ENCODE data around the gene PAPSS1. TPM values are rescaled to one million over a fixed set of nuclear protein-coding genes. Genes with fewer than 3 reads are reported as not detected.

The PAPSS1 gene
- polyA plus RNA-seq, 2 of the 4 experiments (the other 2 are of a cell fraction): 47.3 to 52.5 TPM

DNA sequence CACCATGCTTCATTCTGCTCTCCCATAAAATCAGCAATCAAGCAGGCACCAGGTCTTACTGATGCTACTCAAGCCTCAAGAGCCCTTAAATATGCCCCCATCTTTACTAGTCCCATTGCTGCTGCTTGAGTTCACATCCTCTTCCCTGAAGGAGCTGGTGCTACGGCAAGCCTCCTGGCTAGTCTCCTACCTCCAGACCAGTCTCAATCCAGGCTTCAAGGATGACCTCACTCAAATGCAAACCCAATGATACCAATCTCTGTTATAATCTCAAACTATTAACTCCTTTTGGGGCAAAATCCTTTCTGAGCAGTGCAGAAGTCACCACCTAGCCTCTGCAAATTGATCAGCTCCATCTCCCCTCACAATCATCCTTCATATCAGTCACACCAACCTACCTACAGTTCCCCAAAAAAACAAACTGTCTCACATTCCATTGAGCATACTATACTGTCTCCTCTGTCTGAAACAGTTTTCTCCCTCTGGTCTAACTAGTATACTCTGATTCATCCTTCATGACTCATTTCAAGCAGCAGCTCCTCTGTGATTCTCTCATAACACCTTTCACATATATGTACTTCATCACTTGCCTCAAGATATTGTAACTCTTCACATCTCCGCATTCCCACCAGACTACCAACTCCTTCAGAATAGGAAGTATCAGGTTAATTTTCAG, 30.0 kb downstream of the PAPSS1 start:
- peak; percentile 34 to 48 for DNase-seq (ENCODE audit: low read depth in 1 of 2, low spot score in 1 of 2)
- Histone ChIP-seq H3K4me2 (peak overlapping the region; percentile 46), H3K4me3 (no peak overlapping the region), H3K9me3 (no peaks in the 10 kb centered on the region), H3K27ac (peak overlapping the region; percentile 42 to 69), H3K4me1 (peaks cover 19% of the 10 kb centered on the region)
- POLR2A ChIA-PET: interaction anchor here (1.0 kb wide), 1 partner anchor 30 kb away, joined by 4 read pairs; the partner anchor contains the start of gene PAPSS1
- ATAC-seq: peak; percentile 100
- no peak for FAIRE-seq
- no peak; the same call in 1 of the 2 replicates for TF ChIP-seq GATA3 (IDR thresholded peaks at IDR 0.05; ENCODE audit: borderline replicate concordance)
- TF ChIP-seq JUNB (IDR thresholded peaks at IDR 0.05): 0 out of 2 replicates have a peak, but pooled peaks have one; percentile 38
- TF ChIP-seq FOSL2 (IDR thresholded peaks at IDR 0.05): peak; percentile 48; the same call in 1 of the 2 replicates
- peak; percentile 85 for TF ChIP-seq FOSL2 (CRISPR knock-in tag; IDR thresholded peaks at IDR 0.05)
- CTCF ChIA-PET: interaction anchor here (0.8 kb wide), 1 partner anchor 55 kb away, joined by 3 read pairs; no protein-coding TSS in a partner anchor
- 27% methylated on average over 2 of the region's 2 CpGs for whole genome bisulfite sequencing (ENCODE audit: missing lambda C conversion rate)

GRCh38 chr4:107688421-107688820, 31.6 kb downstream of the PAPSS1 start:
- ChIA-PET CTCF (no interaction called here), POLR2A (no interaction called here)
- DNase-seq (ENCODE audit: low read depth in 1 of 2, low spot score in 1 of 2) (no peak), FAIRE-seq (no peak), ATAC-seq (no peak)
- no peak for TF ChIP-seq MAFK (IDR thresholded peaks at IDR 0.05; ENCODE audit: partially characterized antibody)
- no peak for TF ChIP-seq HOXA7 (CRISPR knock-in tag; IDR thresholded peaks at IDR 0.05)
- TF ChIP-seq EHF (CRISPR knock-in tag; IDR thresholded peaks at IDR 0.05): no peak
- TF ChIP-seq CTCF (IDR thresholded peaks at IDR 0.05): no peak
- TF ChIP-seq JUN (IDR thresholded peaks at IDR 0.05): no peak
- TF ChIP-seq ZNF302 (CRISPR knock-in tag; IDR thresholded peaks at IDR 0.05): no peak
- TF ChIP-seq FOSB (CRISPR knock-in tag; IDR thresholded peaks at IDR 0.05): no peak
- TF ChIP-seq KDM5A (IDR thresholded peaks at IDR 0.05): no peak
- Histone ChIP-seq H3K4me1 (peaks cover 33% of the 10 kb centered on the region), H3K4me2 (no peak overlapping the region), H3K27ac (no peak overlapping the region), H3K9me3 (no peaks in the 10 kb centered on the region), H3K4me3 (no peak overlapping the region)
- WGBS (ENCODE audit: missing lambda C conversion rate): 91% methylated on average over 1 of the region's 1 CpG

GRCh38 chr4:107685740-107686139, 34.3 kb downstream of the PAPSS1 start:
- WGBS (ENCODE audit: missing lambda C conversion rate): 13% methylated on average over 1 of the region's 1 CpG
- TF ChIP-seq RNF2 (IDR thresholded peaks at IDR 0.05; ENCODE audit: borderline replicate concordance, low read depth) (no peak), ZC3H11A (IDR thresholded peaks at IDR 0.05) (no peak), FOSB (CRISPR knock-in tag; IDR thresholded peaks at IDR 0.05) (no peak), USF2 (IDR thresholded peaks at IDR 0.05) (no peak), PBX3 (IDR thresholded peaks at IDR 0.05) (no peak), RFX5 (IDR thresholded peaks at IDR 0.05) (no peak), RAD21 (conservative IDR thresholded peaks at IDR 0.05 in 1 of 2, IDR thresholded peaks at IDR 0.05 in 1 of 2) (no peak), POLR2AphosphoS2 (conservative IDR thresholded peaks at IDR 0.05; ENCODE audit: low read length) (no peak), EHF (CRISPR knock-in tag; IDR thresholded peaks at IDR 0.05) (no peak), ZSCAN20 (CRISPR knock-in tag; IDR thresholded peaks at IDR 0.05) (no peak), CHD4 (IDR thresholded peaks at IDR 0.05; ENCODE audit: borderline replicate concordance) (no peak), ATOH8 (CRISPR knock-in tag; IDR thresholded peaks at IDR 0.05; ENCODE audit: low read depth) (no peak), NPAS2 (CRISPR knock-in tag; IDR thresholded peaks at IDR 0.05; ENCODE audit: borderline replicate concordance) (no peak)
- TF ChIP-seq, protein P1, sequence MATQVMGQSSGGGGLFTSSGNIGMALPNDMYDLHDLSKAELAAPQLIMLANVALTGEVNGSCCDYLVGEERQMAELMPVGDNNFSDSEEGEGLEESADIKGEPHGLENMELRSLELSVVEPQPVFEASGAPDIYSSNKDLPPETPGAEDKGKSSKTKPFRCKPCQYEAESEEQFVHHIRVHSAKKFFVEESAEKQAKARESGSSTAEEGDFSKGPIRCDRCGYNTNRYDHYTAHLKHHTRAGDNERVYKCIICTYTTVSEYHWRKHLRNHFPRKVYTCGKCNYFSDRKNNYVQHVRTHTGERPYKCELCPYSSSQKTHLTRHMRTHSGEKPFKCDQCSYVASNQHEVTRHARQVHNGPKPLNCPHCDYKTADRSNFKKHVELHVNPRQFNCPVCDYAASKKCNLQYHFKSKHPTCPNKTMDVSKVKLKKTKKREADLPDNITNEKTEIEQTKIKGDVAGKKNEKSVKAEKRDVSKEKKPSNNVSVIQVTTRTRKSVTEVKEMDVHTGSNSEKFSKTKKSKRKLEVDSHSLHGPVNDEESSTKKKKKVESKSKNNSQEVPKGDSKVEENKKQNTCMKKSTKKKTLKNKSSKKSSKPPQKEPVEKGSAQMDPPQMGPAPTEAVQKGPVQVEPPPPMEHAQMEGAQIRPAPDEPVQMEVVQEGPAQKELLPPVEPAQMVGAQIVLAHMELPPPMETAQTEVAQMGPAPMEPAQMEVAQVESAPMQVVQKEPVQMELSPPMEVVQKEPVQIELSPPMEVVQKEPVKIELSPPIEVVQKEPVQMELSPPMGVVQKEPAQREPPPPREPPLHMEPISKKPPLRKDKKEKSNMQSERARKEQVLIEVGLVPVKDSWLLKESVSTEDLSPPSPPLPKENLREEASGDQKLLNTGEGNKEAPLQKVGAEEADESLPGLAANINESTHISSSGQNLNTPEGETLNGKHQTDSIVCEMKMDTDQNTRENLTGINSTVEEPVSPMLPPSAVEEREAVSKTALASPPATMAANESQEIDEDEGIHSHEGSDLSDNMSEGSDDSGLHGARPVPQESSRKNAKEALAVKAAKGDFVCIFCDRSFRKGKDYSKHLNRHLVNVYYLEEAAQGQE (IDR thresholded peaks at IDR 0.05): no peak
- TF ChIP-seq, protein P2, sequence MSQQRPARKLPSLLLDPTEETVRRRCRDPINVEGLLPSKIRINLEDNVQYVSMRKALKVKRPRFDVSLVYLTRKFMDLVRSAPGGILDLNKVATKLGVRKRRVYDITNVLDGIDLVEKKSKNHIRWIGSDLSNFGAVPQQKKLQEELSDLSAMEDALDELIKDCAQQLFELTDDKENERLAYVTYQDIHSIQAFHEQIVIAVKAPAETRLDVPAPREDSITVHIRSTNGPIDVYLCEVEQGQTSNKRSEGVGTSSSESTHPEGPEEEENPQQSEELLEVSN (IDR thresholded peaks at IDR 0.05; ENCODE audit: borderline replicate concordance, low read depth): no peak
- ChIA-PET CTCF (no interaction called here), POLR2A (no interaction called here)
- Histone ChIP-seq H3K27ac (no peak overlapping the region; a peak in 1 of 6 replicates), H3K4me1 (peaks cover 32% of the 10 kb centered on the region), H3K4me2 (no peak overlapping the region), H3K9me3 (no peaks in the 10 kb centered on the region), H3K4me3 (no peak overlapping the region)
- no peak for DNase-seq (ENCODE audit: low read depth in 1 of 2, low spot score in 1 of 2)
- ATAC-seq: no peak
- no peak for FAIRE-seq

All from A549 (cell line).